Heart left ventricle (tissue), 16 donors: ENCODE data around the gene PEAK3. TPM values are rescaled to one million over a fixed set of nuclear protein-coding genes. Genes with fewer than 3 reads are reported as not detected.

Experiments
- ATAC-seq, 4 donors: fragments of 200-7000 bp; cut with Tn5 transposase; one replicate each; pipeline ENCODE4 v1.9.1; 2020 to 2022; ENCODE audit warnings: moderate library complexity in 4 of 4, mild to moderate bottlenecking in 3 of 4, moderate number of reproducible peaks in 1 of 4
- DNase-seq, 5 donors: peaks; one replicate each; pipeline ENCODE4 v3.0.0-alpha.2; 2020
- H3K27ac ChIP-seq, 12 donors: fragments of 200-600 bp; sonication (generic) in 4 of 12; one replicate each; pipeline versions ENCODE4 v1.5.0 to v1.8.0; 2016 to 2022; ENCODE audit warnings: mild to moderate bottlenecking in 2 of 12
- H3K27me3 ChIP-seq, 9 donors: fragments of 200-600 bp; sonication (generic) in 2 of 9; one replicate each; pipeline versions ENCODE4 v1.5.1 to v1.8.0; 2016 to 2022; ENCODE audit warnings: mild to moderate bottlenecking in 3 of 9
- H3K36me3 ChIP-seq, 9 donors: fragments of 200-600 bp; sonication (generic) in 2 of 9; one replicate each; pipeline versions ENCODE4 v1.5.0 to v1.8.0; 2018 to 2022; ENCODE audit warnings: mild to moderate bottlenecking in 2 of 9
- H3K4me1 ChIP-seq, 12 donors: fragments of 200-600 bp; sonication (generic) in 4 of 12; one replicate each; pipeline versions ENCODE4 v1.5.0 to v1.8.0; 2016 to 2022; ENCODE audit warnings: mild to moderate bottlenecking in 3 of 12
- H3K4me3 ChIP-seq, 12 donors: fragments of 200-600 bp; sonication (generic) in 4 of 12; one replicate each; pipeline versions ENCODE4 v1.5.0 to v1.8.0; 2017 to 2022; ENCODE audit warnings: mild to moderate bottlenecking in 9 of 12, moderate library complexity in 4 of 12
- H3K9me3 ChIP-seq, 12 donors: fragments of 200-600 bp; sonication (generic) in 4 of 12; one replicate each; pipeline versions ENCODE4 v1.5.0 to v1.8.0; 2016 to 2022; ENCODE audit warnings: mild to moderate bottlenecking in 1 of 12
- CTCF ChIP-seq, 12 donors: fragments of 200-600 bp; sonication (generic) in 4 of 12; IDR thresholded peaks; one replicate each; pipeline versions ENCODE4 v1.5.0 to v1.8.0; 2018 to 2022; ENCODE audit warnings: antibody characterized with exemption in 12 of 12, mild to moderate bottlenecking in 5 of 12
- POLR2A ChIP-seq, 2 donors: fragments of 450-650 bp; IDR thresholded peaks; one replicate each; pipeline ENCODE4 v1.6.1; 2017; ENCODE audit warnings: antibody characterized with exemption in 2 of 2, mild to moderate bottlenecking in 2 of 2, moderate library complexity in 2 of 2
- WGBS, 4 donors: extraction: QIAGEN DNeasy Blood & Tissue Kit in 2 of 4; methylation state at CpG; one replicate each; pipeline versions ENCODE4 v1.1.5 to v1.1.7; 2013 to 2018; 5-methylcytosine and 5-hydroxymethylcytosine counted together
- intact Hi-C, 10 donors: fragments of 100-400 bp; cut with DNase I; formaldehyde crosslinking; loops; one replicate each; pipeline versions ENCODE4 v1.11.1 to v1.14.2; 2022
- polyA plus RNA-seq, 2 donors: library from polyadenylated mRNA; stranded (reverse); fragments of 200-250 nt; gene quantifications; one replicate each; pipeline ENCODE4 v1.2.3, GENCODE V29; 2013
- total RNA-seq, 9 donors: library from RNA; depleted of rRNA in 2 of 9; stranded (reverse); fragments of >200 nt in 2 of 9; fragmentation: NEBNext Ultra II Directional in 3 of 9; extraction: Animal tissue kit (Norgen Biotek cat#: 25700) in 3 of 9; gene quantifications; one replicate each; pipeline versions ENCODE4 v1.1.0 to v1.2.4, GENCODE V29; 2016 to 2023
- donor health status: ischemic (EF 13 %, LVEDD 7.1; RV severe dilation, severe dysfunction).
- donor health status: healthy with polysubstance abuse.
- donor health status: DM: no; HTN: yes; CAD: no.
- donor health status: DM: no; HTN: no; CAD: no.
- donor health status: ischemic (EF 25% LVEDD 6.9; RV normal size, moderate dysfunction).
- donor health status: ischemic (EF 25% LVEDD 5.7; RV mildly dilated, moderate dysfunction).
- donor health status: healthy.
- donor health status: DM: yes; HTN: yes; CAD: no.
- donor health status: ischemic (EF 35%, LVEDD 5.7; RV mildly dilated, moderate dysfunction).
- donor health status: nonischemic (EF 11% LVEDD 7.7; RV severe dilation, severe dysfunction).
- donor health status: DM: yes; HTN: yes; CAD: no.
- donor health status: PGD.
- donor health status: ischemic (EF 29% LVEDD 5.4; RV normal size, mild dysfunction).
- donor health status: nonischemic (EF 23%, LVEDD 6.1; RV moderate dilation, normal function).

PEAK3 gene
- total and polyA plus RNA-seq, 11 donors, result 0.11 to 1.6 (median 0.27) TPM

- Histone ChIP-seq H3K9me3 (peaks cover 0 to 11% (median 2%) of the 10 kb centered on the region in 12 donors), H3K4me3 (no peak overlapping the region), H3K27me3 (no peaks in the 10 kb centered on the region), H3K27ac (no peak overlapping the region), H3K4me1 (peaks cover 0 to 14% (median 7%) of the 10 kb centered on the region in 12 donors), H3K36me3 (peaks cover 0 to 35% (median 14%) of the 10 kb centered on the region in 9 donors)
- no peak for TF ChIP-seq CTCF (IDR thresholded peaks at IDR 0.05)
- TF ChIP-seq POLR2A (IDR thresholded peaks at IDR 0.05), result no peak
- no peak for DNase-seq
- intact Hi-C loops, result loop anchor here in 8 of 10 donors (5.0 to 10.0 kb wide), 7 partner anchors 42 to 395 kb away; partner anchors contain the start of genes PLEKHJ1 (in 4 of the 8), SF3A2 (in 4 of the 8) and AP3D1 (in 1 of the 8)
- WGBS, 4 donors, result 91 to 97% (median 94%) methylated on average over 14 to 20 of the region's 20 CpGs
- ATAC-seq, result no peak
Observed at GRCh38 chr19:2319551-2319950, 37.6 kb upstream of the PEAK3 start.

DNA sequence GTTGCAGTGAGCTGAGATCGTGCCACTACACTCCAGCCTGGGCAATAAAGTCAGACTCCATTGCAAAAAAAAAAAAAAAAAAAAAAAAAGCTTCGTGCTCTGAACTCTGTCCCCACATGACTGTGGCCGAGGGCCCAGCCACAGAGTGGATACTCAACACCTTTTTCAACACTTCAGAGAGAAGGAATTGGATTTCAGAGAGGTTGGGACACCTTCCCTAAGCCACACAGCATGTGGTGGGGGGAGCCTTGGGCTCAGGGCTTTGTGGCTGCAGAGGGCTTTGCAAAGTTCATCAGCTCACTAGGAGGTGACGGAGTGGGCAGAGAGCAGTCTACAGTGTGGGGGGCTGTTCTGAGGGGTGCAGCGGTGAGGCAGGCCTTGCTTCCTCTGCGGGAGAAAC is 36.9 kb upstream of the PEAK3 start:
- peaks cover 0 to 12% (median 2%) of the 10 kb centered on the region in 12 donors for H3K9me3 ChIP-seq
- H3K27ac ChIP-seq, result no peak overlapping the region
- H3K4me1 ChIP-seq, result peaks cover 0 to 14% (median 7%) of the 10 kb centered on the region in 12 donors
- H3K27me3 ChIP-seq, result no peaks in the 10 kb centered on the region
- 65 to 77% (median 74%) methylated on average over 6 of the region's 6 CpGs for WGBS, 4 donors
- intact Hi-C loops, result loop anchor here in 8 of 10 donors (5.0 to 10.0 kb wide), 7 partner anchors 42 to 394 kb away; partner anchors contain the start of genes PLEKHJ1 (in 4 of the 8), SF3A2 (in 4 of the 8) and AP3D1 (in 1 of the 8)
- peaks cover 0 to 29% (median 10%) of the 10 kb centered on the region in 9 donors for H3K36me3 ChIP-seq
- DNase-seq, result no peak
- no peak for TF ChIP-seq POLR2A (IDR thresholded peaks at IDR 0.05)
- no peak overlapping the region for H3K4me3 ChIP-seq
- ATAC-seq, result no peak

DNA sequence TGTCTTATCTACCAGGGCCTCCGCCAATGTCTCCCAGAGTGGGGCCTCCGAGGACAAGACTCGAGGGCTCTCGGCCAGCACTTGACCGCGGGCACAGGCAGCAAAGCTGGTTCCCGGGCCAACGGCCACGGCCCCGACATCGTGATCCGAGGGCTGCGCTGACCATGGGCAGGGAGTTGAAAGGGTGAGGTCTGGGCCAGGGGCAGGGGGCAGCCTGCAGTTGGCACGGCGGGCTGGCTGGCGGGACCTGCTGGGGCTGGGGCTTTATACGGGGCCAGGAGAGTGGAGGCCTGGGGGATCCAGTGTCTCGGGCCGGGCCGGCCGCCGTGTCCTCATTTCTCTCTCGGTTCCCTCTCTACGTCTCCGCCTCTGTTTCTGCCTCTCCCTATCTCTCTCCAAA is 35.8 kb upstream of the PEAK3 start:
- ATAC-seq, result no peak
- peaks cover 0 to 12% (median 2%) of the 10 kb centered on the region in 12 donors for H3K9me3 ChIP-seq
- H3K4me1 ChIP-seq, result peaks cover 0 to 14% (median 7%) of the 10 kb centered on the region in 12 donors
- H3K27me3 ChIP-seq, result peaks cover 0 to 11% (median 5%) of the 10 kb centered on the region in 9 donors
- no peak overlapping the region for H3K4me3 ChIP-seq
- TF ChIP-seq CTCF (IDR thresholded peaks at IDR 0.05) (no peak), POLR2A (IDR thresholded peaks at IDR 0.05) (no peak)
- no peak for DNase-seq
- H3K36me3 ChIP-seq, result peaks cover 0 to 17% (median 4%) of the 10 kb centered on the region in 9 donors
- WGBS, 4 donors, result 87 to 91% (median 88%) methylated on average over 24 to 25 of the region's 25 CpGs
- intact Hi-C loops, result loop anchor here in 9 of 10 donors (2.0 to 10.0 kb wide), 8 partner anchors 40 to 393 kb away; partner anchors contain the start of genes PLEKHJ1 (in 4 of the 9), SF3A2 (in 4 of the 9) and AP3D1 (in 1 of the 9)
- H3K27ac ChIP-seq, result no peak overlapping the region

DNA sequence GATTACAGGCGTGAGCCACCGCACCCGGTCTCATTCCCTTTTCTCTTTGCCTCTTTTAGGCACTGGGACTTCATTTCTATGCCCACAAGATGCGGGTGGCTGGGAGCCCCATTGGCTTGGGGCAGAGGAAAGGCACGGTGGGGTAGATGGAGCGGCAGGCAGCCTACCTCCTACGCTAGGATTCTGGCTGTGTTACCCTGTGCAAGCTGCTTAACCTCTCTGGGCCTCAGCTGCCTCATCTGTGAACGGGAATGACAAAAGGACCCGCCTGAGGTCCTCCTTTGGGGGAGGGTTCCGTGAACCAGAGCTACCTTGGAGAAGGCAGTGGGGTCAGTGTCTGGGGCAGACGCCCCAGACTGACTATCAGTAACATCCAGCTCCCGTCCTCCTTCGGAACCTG is 35.3 kb upstream of the PEAK3 start:
- no peak overlapping the region for H3K4me3 ChIP-seq

More for the DNA sequence above, 35.3 kb upstream of the PEAK3 start:
- Histone ChIP-seq H3K4me1 (peaks cover 0 to 14% (median 7%) of the 10 kb centered on the region in 12 donors), H3K27ac (no peak overlapping the region), H3K9me3 (peaks cover 0 to 12% (median 2%) of the 10 kb centered on the region in 12 donors), H3K27me3 (peaks cover 3 to 16% (median 9%) of the 10 kb centered on the region in 9 donors), H3K36me3 (peaks cover 0 to 13% (median 4%) of the 10 kb centered on the region in 9 donors)
- DNase-seq (no peak), ATAC-seq (no peak)
- WGBS, 4 donors, result 91 to 95% (median 94%) methylated on average over 10 to 13 of the region's 13 CpGs
- TF ChIP-seq POLR2A (IDR thresholded peaks at IDR 0.05) (no peak), CTCF (IDR thresholded peaks at IDR 0.05) (no peak)
- intact Hi-C loops, result loop anchor here in 9 of 10 donors (2.0 to 10.0 kb wide), 8 partner anchors 40 to 392 kb away; partner anchors contain the start of genes PLEKHJ1 (in 4 of the 9), SF3A2 (in 4 of the 9) and AP3D1 (in 1 of the 9)
